Stomach (tissue), 4 donors: Measurements from ENCODE around the gene RIMS3.

ENCODE experiments used
- EP300 ChIP-seq: sonication (generic); formaldehyde crosslinking; IDR thresholded peaks from one replicate; pipeline ENCODE4 v1.6.1; 2017; ENCODE audit warnings: antibody characterized with exemption
- POLR2A ChIP-seq, 4 donors: fragments of 450-650 bp; IDR thresholded peaks; one replicate each; pipeline ENCODE4 v1.6.1; 2016; ENCODE audit warnings: antibody characterized with exemption in 4 of 4, control low read depth in 2 of 4, mild to moderate bottlenecking in 1 of 4, moderate library complexity in 1 of 4
- POLR2AphosphoS5 ChIP-seq, 3 donors: sonication (generic); formaldehyde crosslinking; IDR thresholded peaks; one replicate each; pipeline ENCODE4 v1.6.1; 2016; ENCODE audit warnings: antibody characterized with exemption in 3 of 3
- TF ChIP-seq, protein P1 (sequence below), 7 experiments: fragments of 450-650 bp in 4 of 7; fragments of 200-600 bp in 3 of 7; sonication (generic) in 3 of 7; IDR thresholded peaks; one replicate each; pipeline ENCODE4 v1.5.1; 2016 to 2019; ENCODE audit warnings: antibody characterized with exemption in 7 of 7, control low read depth in 2 of 7, mild to moderate bottlenecking in 1 of 7

GRCh38 chr1:40668769-40669525 lies 3.5 kb upstream of the RIMS3 start:
- TF ChIP-seq, protein P1, sequence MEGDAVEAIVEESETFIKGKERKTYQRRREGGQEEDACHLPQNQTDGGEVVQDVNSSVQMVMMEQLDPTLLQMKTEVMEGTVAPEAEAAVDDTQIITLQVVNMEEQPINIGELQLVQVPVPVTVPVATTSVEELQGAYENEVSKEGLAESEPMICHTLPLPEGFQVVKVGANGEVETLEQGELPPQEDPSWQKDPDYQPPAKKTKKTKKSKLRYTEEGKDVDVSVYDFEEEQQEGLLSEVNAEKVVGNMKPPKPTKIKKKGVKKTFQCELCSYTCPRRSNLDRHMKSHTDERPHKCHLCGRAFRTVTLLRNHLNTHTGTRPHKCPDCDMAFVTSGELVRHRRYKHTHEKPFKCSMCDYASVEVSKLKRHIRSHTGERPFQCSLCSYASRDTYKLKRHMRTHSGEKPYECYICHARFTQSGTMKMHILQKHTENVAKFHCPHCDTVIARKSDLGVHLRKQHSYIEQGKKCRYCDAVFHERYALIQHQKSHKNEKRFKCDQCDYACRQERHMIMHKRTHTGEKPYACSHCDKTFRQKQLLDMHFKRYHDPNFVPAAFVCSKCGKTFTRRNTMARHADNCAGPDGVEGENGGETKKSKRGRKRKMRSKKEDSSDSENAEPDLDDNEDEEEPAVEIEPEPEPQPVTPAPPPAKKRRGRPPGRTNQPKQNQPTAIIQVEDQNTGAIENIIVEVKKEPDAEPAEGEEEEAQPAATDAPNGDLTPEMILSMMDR (IDR thresholded peaks at IDR 0.05): peak in 5 of 7 experiments; percentile 65 to 97 (median 93)
- no peak for TF ChIP-seq POLR2AphosphoS5 (IDR thresholded peaks at IDR 0.05)
- no peak for TF ChIP-seq POLR2A (IDR thresholded peaks at IDR 0.05)
- no peak for TF ChIP-seq EP300
